ENCODE measurements around the gene DRD2.
A peak's percentile ranks its signal among the peaks of the same experiment; 100 is the strongest.

DRD2 gene

GRCh38 chr11:113386866-113387265 lies 88.3 kb downstream of the DRD2 start:
- intact Hi-C loops (cut with DNase I) = no loop called here
- no peak for DNase-seq

- intact Hi-C loops (cut with DNase I) = no loop called here
- no peak for DNase-seq
Measured at GRCh38 chr11:113385749-113386148, 89.4 kb downstream of the DRD2 start.

GRCh38 chr11:113384551-113384950 lies 90.6 kb downstream of the DRD2 start:
- no peak for DNase-seq
- intact Hi-C loops (cut with DNase I) = no loop called here

GRCh38 chr11:113382121-113382520 lies 93.1 kb downstream of the DRD2 start:
- intact Hi-C loops (cut with DNase I) = no loop called here

GRCh38 chr11:113378692-113379091 lies 96.5 kb downstream of the DRD2 start:
- no peak for DNase-seq
- intact Hi-C loops (cut with DNase I) = no loop called here

More at GRCh38 chr11:113382121-113382520, 93.1 kb downstream of the DRD2 start:
- DNase-seq = no peak

GRCh38 chr11:113377681-113378412 lies 97.4 kb downstream of the DRD2 start:
- DNase-seq = peak in 2 of 42 donors; percentile 53 to 69
- intact Hi-C loops (cut with DNase I) = no loop called here

GRCh38 chr11:113376156-113376555 lies 99.0 kb downstream of the DRD2 start:
- intact Hi-C loops (cut with DNase I) = no loop called here
- peak in 8 of 42 donors; percentile 26 to 70 (median 53) for DNase-seq

- intact Hi-C loops (cut with DNase I) = no loop called here
Measured at GRCh38 chr11:113375402-113375801, 99.8 kb downstream of the DRD2 start.

GRCh38 chr11:113373981-113374560 lies 101.1 kb downstream of the DRD2 start:
- intact Hi-C loops (cut with DNase I) = no loop called here
- DNase-seq = peak in 15 of 42 donors; percentile 31 to 80 (median 53)

More at GRCh38 chr11:113375402-113375801, 99.8 kb downstream of the DRD2 start:
- DNase-seq = peak in 2 of 42 donors; percentile 35 to 45

- no peak for DNase-seq
- intact Hi-C loops (cut with DNase I) = no loop called here
Measured at GRCh38 chr11:113373306-113373705, 101.9 kb downstream of the DRD2 start.

GRCh38 chr11:113372309-113372708 lies 102.9 kb downstream of the DRD2 start:
- intact Hi-C loops (cut with DNase I) = no loop called here
- no peak for DNase-seq

- peak in 23 of 42 donors; percentile 30 to 78 (median 48) for DNase-seq
- intact Hi-C loops (cut with DNase I) = no loop called here
Measured at GRCh38 chr11:113370634-113371033, 104.6 kb downstream of the DRD2 start.

GRCh38 chr11:113369411-113369810 lies 105.8 kb downstream of the DRD2 start:
- intact Hi-C loops (cut with DNase I) = no loop called here
- no peak for DNase-seq

GRCh38 chr11:113365895-113366294 lies 109.3 kb downstream of the DRD2 start:
- no peak for DNase-seq
- intact Hi-C loops (cut with DNase I) = no loop called here

- no peak for DNase-seq
- intact Hi-C loops (cut with DNase I) = no loop called here
Measured at GRCh38 chr11:113363996-113364641, 111.1 kb downstream of the DRD2 start.

GRCh38 chr11:113363406-113363805 lies 111.8 kb downstream of the DRD2 start:
- intact Hi-C loops (cut with DNase I) = no loop called here
- peak in 28 of 42 donors; percentile 13 to 77 (median 48) for DNase-seq
